HG03442 (cell line): Measurements from ENCODE around the gene CST4.
"Not testable (repeated sequence)": the region's sequence is repeated elsewhere in the genome, so short reads cannot be mapped to it uniquely, and the experiment has no call there.

ENCODE experiments used
- ATAC-seq: cut with Tn5 transposase; IDR thresholded peaks from one replicate; pipeline ENCODE4 v1.9.1; 2021; ENCODE audit warnings: mild to moderate bottlenecking, moderate library complexity; ENCODE audit not compliant: unreplicated experiment

CST4 gene

DNA sequence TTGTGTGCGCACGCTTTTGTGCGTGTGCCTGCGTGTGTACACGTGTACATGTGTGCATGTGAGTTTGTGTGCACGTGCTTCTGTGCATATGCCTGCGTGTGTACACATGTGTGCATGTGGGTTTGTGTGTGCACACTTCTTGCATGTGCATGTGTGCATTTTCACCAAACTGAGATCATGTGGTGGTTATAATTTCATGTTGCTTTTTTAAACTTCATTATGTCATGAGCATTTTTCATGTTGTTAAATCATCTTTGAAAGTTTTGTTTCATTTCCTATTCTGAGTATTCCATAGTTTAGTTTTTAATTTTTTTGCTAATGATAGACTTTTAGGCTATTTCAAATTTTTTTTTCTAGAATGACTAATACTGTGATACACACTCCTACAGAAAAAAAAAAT is 44.7 kb downstream of the CST4 start:
- ATAC-seq: no peak

DNA sequence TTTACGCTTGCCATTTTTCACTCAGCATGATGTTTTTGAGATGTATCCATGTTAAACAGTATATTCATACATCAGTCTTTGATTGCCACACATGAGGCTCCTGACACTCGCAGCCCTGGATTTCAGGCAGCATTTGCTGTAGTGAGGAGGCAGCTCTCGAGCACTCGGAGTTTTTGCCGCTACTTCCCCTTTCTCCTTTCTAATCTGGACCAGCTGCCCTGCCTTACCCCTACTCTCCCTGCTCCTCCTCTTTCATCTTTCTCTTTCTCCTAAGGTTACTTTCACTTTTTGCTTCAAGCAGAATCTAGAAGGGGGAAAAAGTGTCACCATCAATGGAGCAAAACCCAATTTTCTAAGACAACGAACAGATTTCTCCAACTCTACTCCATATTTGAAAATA is 45.2 kb downstream of the CST4 start:
- no peak for ATAC-seq

GRCh38 chr20:23641936-23642751 is 46.7 kb downstream of the CST4 start:
- no peak for ATAC-seq

- no peak for ATAC-seq
Observed at GRCh38 chr20:23640671-23641667, 47.9 kb downstream of the CST4 start.

- no peak for ATAC-seq
Observed at GRCh38 chr20:23640018-23640601, 48.7 kb downstream of the CST4 start.

- ATAC-seq: no peak
Observed at GRCh38 chr20:23639490-23639958, 49.3 kb downstream of the CST4 start.

GRCh38 chr20:23638309-23638708 is 50.5 kb downstream of the CST4 start:
- ATAC-seq: no peak

DNA sequence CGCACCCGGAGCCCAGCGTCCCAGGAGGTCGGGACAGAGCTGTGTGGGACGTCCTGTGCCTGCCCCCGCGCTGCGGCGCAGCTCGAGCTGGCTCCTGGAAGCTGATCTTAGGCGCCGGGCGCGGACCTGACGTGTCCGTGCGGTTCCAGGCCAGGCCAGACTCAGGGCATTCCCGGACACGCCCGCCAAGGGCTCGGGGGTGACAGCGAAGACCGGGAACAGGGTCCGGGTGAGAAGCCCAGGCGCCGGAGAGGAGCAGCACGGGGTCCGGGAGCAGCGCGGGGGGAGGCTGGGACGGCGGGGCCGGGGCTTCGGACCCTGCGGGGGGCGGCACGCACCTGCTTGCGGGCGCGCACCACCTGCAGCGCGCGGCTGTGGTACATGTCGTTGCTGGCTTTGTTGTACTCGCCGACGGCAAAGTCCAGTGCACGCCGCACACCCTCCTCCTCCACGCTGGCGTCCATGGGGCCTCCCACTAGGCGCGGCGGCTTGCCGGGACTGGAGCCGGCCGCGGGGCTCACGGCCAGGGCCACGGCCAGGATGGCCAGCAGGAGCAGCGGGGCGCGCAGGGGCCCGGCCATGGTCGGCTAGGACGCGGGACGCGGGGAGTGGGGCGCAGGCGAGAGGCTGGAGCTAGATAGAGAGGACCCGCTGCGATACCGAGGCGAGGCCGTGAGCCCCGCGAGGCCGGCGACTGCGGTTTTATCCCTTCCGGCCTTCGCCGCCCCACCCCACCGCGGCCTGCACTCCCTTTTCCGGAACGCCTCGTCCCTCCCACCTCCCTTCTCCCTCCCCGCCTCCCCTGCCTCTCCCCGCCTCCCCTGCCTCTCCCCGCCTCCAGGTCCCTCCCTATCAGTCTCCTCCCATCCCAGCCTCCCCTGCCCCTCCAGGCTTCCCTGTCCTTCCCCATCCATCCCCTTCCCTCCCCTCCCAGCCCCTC is 51.3 kb downstream of the CST4 start, which contains the start of gene CST3:
TSS of gene CST3 (minus strand) at position 674 of the 940 bp plus-strand sequence. CDS start at position 581, 93 bp downstream.
- peak; percentile 70 for ATAC-seq

DNA sequence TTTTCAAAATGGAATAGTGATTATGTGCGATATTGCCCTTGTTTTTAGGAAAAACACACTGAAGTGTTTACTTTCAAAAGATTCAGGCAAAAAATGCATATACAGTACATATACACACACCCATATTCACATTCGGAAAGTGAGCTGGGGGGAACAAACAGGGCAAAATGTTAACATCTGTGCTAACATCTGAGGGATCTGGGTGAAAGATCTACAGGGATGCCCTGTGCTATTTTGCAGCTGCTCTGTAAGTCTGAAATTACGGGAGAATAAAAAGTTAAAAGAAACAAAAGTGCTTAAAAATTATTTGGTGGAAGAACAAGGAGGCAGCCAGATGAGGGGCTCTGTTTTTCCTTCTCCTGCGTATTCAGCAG is 51.9 kb downstream of the CST4 start:
- no peak for ATAC-seq

DNA sequence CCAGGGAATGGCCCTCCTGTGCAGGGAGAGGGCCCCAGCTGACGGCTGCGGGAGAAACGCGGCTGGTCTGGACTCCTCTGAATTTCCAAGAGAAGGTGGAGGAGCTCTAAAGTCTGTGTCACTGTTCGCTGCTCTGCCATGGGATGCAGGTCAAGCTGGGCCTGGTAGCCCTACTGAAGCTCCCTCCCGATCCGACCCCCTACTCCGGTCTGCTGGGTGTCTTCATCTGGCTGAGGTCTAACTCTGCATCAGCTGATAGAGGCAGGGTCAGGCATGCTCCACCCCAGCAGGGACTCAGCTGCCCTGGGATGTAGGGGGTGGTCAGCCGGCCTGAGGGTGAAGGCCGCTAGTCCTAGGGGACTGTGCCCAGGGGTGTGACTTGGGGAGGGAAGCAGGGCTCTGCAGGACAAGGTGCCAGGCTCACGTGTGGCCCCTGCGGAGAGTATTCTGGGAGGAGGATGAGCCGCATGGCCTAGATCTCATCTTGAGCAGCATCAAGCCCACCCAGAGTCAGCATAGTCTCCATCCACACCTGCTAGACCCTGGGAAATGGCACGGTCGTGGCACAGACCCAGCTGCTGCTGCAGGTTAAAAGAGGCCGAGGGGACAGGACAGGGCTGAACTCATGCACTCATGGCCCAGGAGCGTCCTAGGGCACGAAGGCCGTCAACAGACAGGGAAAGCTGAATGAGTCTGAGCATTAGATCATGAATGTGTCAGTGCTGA is 52.5 kb downstream of the CST4 start:
- ATAC-seq: no peak

- ATAC-seq: not testable (repeated sequence)
Observed at GRCh38 chr20:23635768-23636090, 53.1 kb downstream of the CST4 start.
